GM12878 (cell line): ENCODE data around the gene HK1. TPM values are rescaled to one million over a fixed set of nuclear protein-coding genes. Genes with fewer than 3 reads are reported as not detected.

ENCODE experiments used
- ATAC-seq: fragments of 200-7000 bp; cut with Tn5 transposase; 3 replicates; pipeline ENCODE4 v1.9.1; 2020; ENCODE audit warnings: mild to moderate bottlenecking, moderate library complexity
- BruUV-seq: library from RNA; stranded (reverse); fragments of 400-500 nt; replicated peaks from 2 replicates; lab custom pipeline; 2021; lab: Mats Ljungman, UMichigan
- CTCF ChIA-PET: fragments of 300-600 bp; sonication (Branson Sonifier 250); formaldehyde crosslinking; extraction: SDS; loops from one replicate; lab custom pipeline; 2021; ENCODE audit warnings: inconsistent platforms; lab: Yijun Ruan, JAX
- POLR2A ChIA-PET: fragments of 350-600 bp; formaldehyde crosslinking; extraction: SDS; loops from one replicate; lab custom pipeline; 2021; ENCODE audit warnings: inconsistent platforms; lab: Charles Lee
- RAD21 ChIA-PET: fragments of 300-600 bp; sonication (Branson Sonifier 250); formaldehyde crosslinking; loops from one replicate; lab custom pipeline; 2023; ENCODE audit warnings: antibody characterized with exemption; ENCODE audit not compliant: unreplicated experiment; lab: Charles Lee
- SMC1A ChIA-PET: fragments of 300-600 bp; sonication (Branson Sonifier 250); formaldehyde crosslinking; loops from one replicate; lab custom pipeline; 2023; ENCODE audit not compliant: unreplicated experiment, uncharacterized antibody; lab: Charles Lee
- DNase-seq: peaks from one replicate; pipeline ENCODE4 v3.0.0-alpha.2; 2011; ENCODE audit warnings: low read depth, low spot score
- FAIRE-seq: peaks from 3 replicates; lab custom pipeline; 2011; peaks lifted over from hg19 to GRCh38; lab: Jason Lieb, UNC
- H2AFZ ChIP-seq: 2 replicates; pipeline ENCODE4 v1.6.0; 2011; ENCODE audit warnings: low read depth, low read length, control low read depth; ENCODE audit not compliant: control insufficient read depth
- H3K27ac ChIP-seq: 2 replicates; pipeline ENCODE4 v1.5.1; 2011; ENCODE audit warnings: control low read depth; ENCODE audit not compliant: control insufficient read depth, insufficient read depth
- H3K27me3 ChIP-seq, 2 experiments: replicated peaks in 1 of 2; 2 replicates each; pipeline versions ENCODE4 v1.6.0 to v1.6.1; 2011; ENCODE audit warnings: low read length in 1 of 2; ENCODE audit not compliant: control insufficient read depth in 2 of 2, insufficient read depth in 2 of 2
- H3K36me3 ChIP-seq, 2 experiments: 2 replicates each; pipeline ENCODE4 v1.5.1; 2011; ENCODE audit warnings: low read length in 1 of 2; ENCODE audit not compliant: control insufficient read depth in 2 of 2, insufficient read depth in 2 of 2
- H3K4me1 ChIP-seq: 2 replicates; pipeline ENCODE4 v1.6.1; 2011; ENCODE audit warnings: mild to moderate bottlenecking, low read length, moderate library complexity, mixed read lengths; ENCODE audit not compliant: control insufficient read depth, insufficient read depth
- H3K4me2 ChIP-seq: 2 replicates; pipeline ENCODE4 v1.6.0; 2011; ENCODE audit warnings: control low read depth; ENCODE audit not compliant: control insufficient read depth, insufficient read depth
- H3K4me3 ChIP-seq: fragments of 200-600 bp; sonication (generic); 2 replicates; pipeline ENCODE4 v1.5.1; 2016
- H3K79me2 ChIP-seq: 2 replicates; pipeline ENCODE4 v1.6.0; 2011; ENCODE audit warnings: low read length; ENCODE audit not compliant: control insufficient read depth, insufficient read depth
- H3K9ac ChIP-seq: 2 replicates; pipeline ENCODE4 v1.8.0; 2011; ENCODE audit warnings: low read length, control low read depth, mixed read lengths; ENCODE audit not compliant: control insufficient read depth, insufficient read depth
- H3K9me3 ChIP-seq: replicated peaks from 3 replicates; pipeline ENCODE4 v1.5.1; 2011; ENCODE audit warnings: mild to moderate bottlenecking, low read length; ENCODE audit not compliant: control insufficient read depth, insufficient read depth
- H4K20me1 ChIP-seq: 2 replicates; pipeline ENCODE4 v1.6.0; 2011; ENCODE audit not compliant: control insufficient read depth, insufficient read depth
- ATF3 ChIP-seq: IDR thresholded peaks from 2 replicates; pipeline ENCODE4 v1.6.1; 2011; ENCODE audit warnings: low read depth, mild to moderate bottlenecking, low read length, moderate library complexity, borderline replicate concordance; ENCODE audit errors: extremely low read depth
- BRCA1 ChIP-seq: IDR thresholded peaks from 2 replicates; pipeline ENCODE4 v1.6.1; 2011; ENCODE audit warnings: low read depth, low read length, improper control_type of control experiment
- FOS ChIP-seq: IDR thresholded peaks from 3 replicates; pipeline ENCODE4 v1.6.1; 2011; ENCODE audit warnings: borderline replicate concordance; ENCODE audit not compliant: insufficient read length; ENCODE audit errors: extremely low read depth
- GABPA ChIP-seq: IDR thresholded peaks from 2 replicates; pipeline ENCODE4 v1.6.1; 2014; ENCODE audit warnings: antibody characterized with exemption, low read depth, mild to moderate bottlenecking, inconsistent platforms
- HCFC1 ChIP-seq: fragments of 150-350 bp; IDR thresholded peaks from 2 replicates; pipeline ENCODE4 v1.6.1; 2014; ENCODE audit warnings: low read length
- IKZF1 ChIP-seq: fragments of 450-650 bp; conservative IDR thresholded peaks from 2 replicates; pipeline ENCODE4 v1.6.1; 2017; ENCODE audit warnings: antibody characterized with exemption, mild to moderate bottlenecking
- JUND ChIP-seq: IDR thresholded peaks from 2 replicates; pipeline ENCODE4 v1.6.1; 2012; ENCODE audit warnings: low read depth, mild to moderate bottlenecking, low read length, improper control_type of control experiment, moderate library complexity
- LARP7 ChIP-seq: fragments of 450-650 bp; IDR thresholded peaks from 2 replicates; pipeline ENCODE4 v1.6.1; 2017; ENCODE audit warnings: mild to moderate bottlenecking
- MLLT1 ChIP-seq: fragments of 450-650 bp; IDR thresholded peaks from 2 replicates; pipeline ENCODE4 v1.6.1; 2016; ENCODE audit warnings: mild to moderate bottlenecking
- NFYB ChIP-seq: IDR thresholded peaks from 2 replicates; pipeline ENCODE4 v1.6.1; 2011; ENCODE audit warnings: low read depth, mild to moderate bottlenecking, low read length, improper control_type of control experiment, moderate library complexity; ENCODE audit not compliant: insufficient read depth
- NR2C1 ChIP-seq: fragments of 450-650 bp; IDR thresholded peaks from 2 replicates; pipeline ENCODE4 v1.6.1; 2017; ENCODE audit warnings: antibody characterized with exemption, mild to moderate bottlenecking, moderate library complexity
- NRF1 ChIP-seq: conservative IDR thresholded peaks from 2 replicates; pipeline ENCODE4 v1.6.1; 2011; ENCODE audit warnings: mild to moderate bottlenecking, low read depth, low read length, improper control_type of control experiment
- POLR2AphosphoS2 ChIP-seq: IDR thresholded peaks from 2 replicates; pipeline ENCODE4 v1.6.1; 2011; ENCODE audit warnings: low read depth, mild to moderate bottlenecking, low read length, improper control_type of control experiment, moderate library complexity
- RCOR1 ChIP-seq: conservative IDR thresholded peaks from 2 replicates; pipeline ENCODE4 v1.6.1; 2012; ENCODE audit warnings: low read depth, low read length, improper control_type of control experiment
- RFX5 ChIP-seq: IDR thresholded peaks from 2 replicates; pipeline ENCODE4 v1.6.1; 2011; ENCODE audit warnings: low read depth, low read length, improper control_type of control experiment
- ZBTB33 ChIP-seq: fragments of 450-650 bp; IDR thresholded peaks from 2 replicates; pipeline ENCODE4 v1.6.1; 2017; ENCODE audit warnings: mild to moderate bottlenecking
- ZBTB4 ChIP-seq: fragments of 450-650 bp; formaldehyde crosslinking; IDR thresholded peaks from 2 replicates; pipeline ENCODE4 v1.4.0; 2022; ENCODE audit warnings: mild to moderate bottlenecking, moderate library complexity
- WGBS: methylation state at CpG from one replicate; pipeline ENCODE4 v1.1.6; 2016; ENCODE audit warnings: low lambda C conversion rate; ENCODE audit not compliant: insufficient replicate concordance, insufficient coverage; ENCODE audit errors: missing lambda C conversion rate; 5-methylcytosine and 5-hydroxymethylcytosine counted together
- in situ Hi-C: fragments of 300-500 bp; cut with MboI; formaldehyde crosslinking; loops from 9 replicates; pipeline ENCODE4 v1.14.3; 2018; ENCODE audit warnings: mixed read lengths
- intact Hi-C: fragments of 100-400 bp; cut with micrococcal nuclease; formaldehyde crosslinking; loops from one replicate; pipeline ENCODE4 v1.14.2; 2022; ENCODE audit not compliant: unreplicated experiment
- polyA plus RNA-seq, 11 experiments: library from polyadenylated mRNA; depleted of rRNA in 4 of 11; unstranded in 6 of 11; stranded (reverse) in 5 of 11; fragments of >200 nt; fragmentation: Nextera tagmentation in 4 of 11; fragmentation: Illumina TruSeq in 1 of 11; extraction: Ambion mirVana in 4 of 11; extraction: Trizol in 1 of 11; gene quantifications; 1 replicate in 1 of 11; 2 replicates in 10 of 11; pipeline versions ENCODE4 v1.2.1 to v1.2.3, GENCODE V29; 2011 to 2016; ENCODE audit warnings: inconsistent platforms in 2 of 11, missing spikeins in 2 of 11, low read depth in 1 of 11
- total RNA-seq, 4 experiments: library from RNA; depleted of rRNA in 3 of 4; stranded (reverse); fragments of >200 nt in 3 of 4; fragmentation: Illumina TruSeq in 1 of 4; extraction: Trizol in 1 of 4; gene quantifications; 2 replicates each; pipeline versions ENCODE4 v1.2.1 to v1.2.3, GENCODE V29; 2013 to 2021

Gene HK1
- total and polyA plus RNA-seq, 10 of the 15 experiments (the other 5 are each of a cell fraction or from before 2014, with no cell fraction given): 3.4 to 77.3 (median 46.6) TPM

GRCh38 chr10:69375307-69376151, 97.2 kb downstream of the HK1 start:
- DNase-seq: no peak
- Histone ChIP-seq H3K9ac (no peak overlapping the region), H3K4me1 (peaks cover 3% of the 10 kb centered on the region; the same call in 1 of the 2 replicates), H3K9me3 (no peaks in the 10 kb centered on the region), H2AFZ (no peak overlapping the region), H3K27me3 (no peaks in the 10 kb centered on the region), H3K27ac (no peak overlapping the region), H3K4me3 (no peak overlapping the region), H3K36me3 (peaks cover 21 to 37% of the 10 kb centered on the region in 2 experiments), H3K79me2 (no peaks in the 10 kb centered on the region), H4K20me1 (no peaks in the 10 kb centered on the region), H3K4me2 (no peak overlapping the region)
- intact Hi-C loops: no loop called here
- ChIA-PET POLR2A (no interaction called here), SMC1A (no interaction called here), RAD21 (no interaction called here), CTCF (no interaction called here)
- in situ Hi-C loops: no loop called here
- 86% methylated on average over 15 of the region's 19 CpGs for WGBS
- ATAC-seq: no peak
- BruUV-seq: no TSS peak
- FAIRE-seq: no peak
- no peak for TF ChIP-seq ZBTB33
- TF ChIP-seq ZBTB4 (CRISPR knock-in tag): no peak
- TF ChIP-seq NFYB: no peak
- no peak for TF ChIP-seq MLLT1
- no peak for TF ChIP-seq RCOR1
- no peak for TF ChIP-seq RFX5
- TF ChIP-seq POLR2AphosphoS2: no peak
- TF ChIP-seq NR2C1: no peak
- TF ChIP-seq NRF1: no peak
- TF ChIP-seq LARP7: no peak
- no peak for TF ChIP-seq HCFC1
- TF ChIP-seq GABPA: no peak
- TF ChIP-seq BRCA1: no peak
- no peak for TF ChIP-seq JUND
- TF ChIP-seq ATF3: no peak
- no peak for TF ChIP-seq FOS
- TF ChIP-seq IKZF1: no peak
